ENCODE data around the gene FAM47E. TPM values are rescaled to one million over a fixed set of nuclear protein-coding genes. Genes with fewer than 3 reads are reported as not detected.

Gene FAM47E
- total RNA-seq, 1 experiment from 2014 or later, result 0.02 TPM

DNA sequence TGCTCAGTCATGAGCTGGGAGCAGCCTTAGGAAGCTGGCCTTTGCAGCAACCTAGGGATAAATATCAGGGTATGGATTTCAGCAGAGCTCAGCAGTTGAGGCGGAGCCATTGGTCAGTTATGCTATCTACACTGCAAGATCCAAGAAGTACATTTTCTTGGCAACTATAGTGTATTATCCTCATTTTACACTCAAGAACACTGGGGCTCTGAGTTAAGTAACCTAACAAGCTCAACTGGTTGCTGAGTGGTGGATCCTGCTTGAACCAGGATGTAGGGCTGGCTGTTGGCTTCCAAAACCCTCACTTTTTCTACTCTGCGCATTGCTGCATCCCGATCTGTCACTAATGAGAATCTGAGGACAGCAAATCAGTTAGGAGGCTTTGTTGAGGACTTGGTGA, 36.4 kb upstream of the FAM47E start:
- DNase-seq, result no peak
- no peaks in the 10 kb centered on the region for H3K9me3 ChIP-seq (replicated peaks)
- H3K36me3 ChIP-seq, result no peaks in the 10 kb centered on the region
- no peak overlapping the region for H3K4me3 ChIP-seq
- H3K4me1 ChIP-seq, result peaks cover 20% of the 10 kb centered on the region
- no peak overlapping the region for H3K27ac ChIP-seq
- H3K27me3 ChIP-seq, result no peaks in the 10 kb centered on the region

DNA sequence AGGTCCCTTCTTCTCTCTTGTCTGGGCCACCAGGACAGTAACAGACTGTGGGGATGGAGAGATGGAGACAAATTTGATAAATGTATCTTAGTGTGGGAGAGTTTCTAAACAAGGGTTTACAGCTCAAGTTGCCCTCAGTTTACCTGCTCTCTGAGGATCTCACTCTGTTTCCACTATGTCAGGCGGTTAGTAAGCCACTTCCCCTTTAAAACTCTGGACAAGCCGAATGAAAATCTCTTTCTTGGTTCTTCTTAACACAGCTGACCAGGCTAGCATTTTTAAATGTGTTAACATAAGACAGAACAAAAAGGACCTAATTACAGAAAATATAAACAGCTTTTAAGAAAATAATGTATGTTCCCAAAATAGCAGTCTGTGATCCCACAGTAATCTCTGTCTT, 35.0 kb upstream of the FAM47E start:
- H3K27ac ChIP-seq, result no peak overlapping the region
- H3K4me1 ChIP-seq, result peaks cover 20% of the 10 kb centered on the region
- H3K27me3 ChIP-seq, result no peaks in the 10 kb centered on the region
- no peaks in the 10 kb centered on the region for H3K9me3 ChIP-seq (replicated peaks)
- H3K36me3 ChIP-seq, result no peaks in the 10 kb centered on the region
- no peak overlapping the region for H3K4me3 ChIP-seq
- no peak for DNase-seq

DNA sequence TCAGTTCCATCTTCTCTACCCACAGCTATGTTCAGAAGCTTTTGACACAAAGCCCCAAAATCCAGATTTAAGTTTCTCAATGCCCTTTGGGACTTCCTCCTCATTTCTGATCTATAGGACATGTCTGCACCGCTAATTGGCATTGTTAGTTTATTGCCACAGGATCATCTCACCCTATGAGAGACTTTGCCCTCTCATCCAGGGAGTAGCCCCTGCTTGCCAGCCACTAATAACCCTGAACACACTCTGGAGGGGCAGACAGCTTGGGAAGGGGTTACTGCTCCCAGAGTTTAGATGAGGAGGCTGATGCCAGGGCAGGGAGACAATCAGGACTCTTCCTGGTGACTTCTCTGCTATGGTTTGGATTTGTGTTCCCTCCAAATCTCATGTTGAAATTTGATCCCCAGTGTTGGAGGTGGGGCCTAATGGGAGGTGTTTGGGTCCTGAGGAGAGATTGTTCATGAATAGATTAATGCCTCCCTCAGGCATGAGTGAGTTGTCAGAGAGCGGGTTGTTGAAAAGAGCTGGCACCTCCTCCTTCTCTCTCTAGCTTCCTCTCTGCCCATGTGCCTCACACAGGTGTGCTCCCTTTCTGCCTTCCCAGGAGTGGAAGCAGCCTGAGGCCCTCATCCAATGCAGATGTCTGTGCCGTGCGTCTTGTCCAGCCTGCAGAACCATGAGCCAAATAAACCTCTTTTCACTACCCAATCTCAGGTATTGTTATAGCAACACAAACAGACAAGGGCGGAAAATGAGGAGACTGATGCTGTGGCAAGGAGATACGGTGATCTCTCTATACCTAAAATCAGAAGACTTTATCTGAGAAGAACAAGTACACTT, 34.3 kb upstream of the FAM47E start:
- Histone ChIP-seq H3K27me3 (no peaks in the 10 kb centered on the region), H3K4me3 (no peak overlapping the region), H3K27ac (no peak overlapping the region), H3K9me3 (replicated peaks) (no peaks in the 10 kb centered on the region), H3K4me1 (peaks cover 20% of the 10 kb centered on the region), H3K36me3 (no peaks in the 10 kb centered on the region)
- peak in 1 of 2 experiments; percentile 39 for DNase-seq

DNA sequence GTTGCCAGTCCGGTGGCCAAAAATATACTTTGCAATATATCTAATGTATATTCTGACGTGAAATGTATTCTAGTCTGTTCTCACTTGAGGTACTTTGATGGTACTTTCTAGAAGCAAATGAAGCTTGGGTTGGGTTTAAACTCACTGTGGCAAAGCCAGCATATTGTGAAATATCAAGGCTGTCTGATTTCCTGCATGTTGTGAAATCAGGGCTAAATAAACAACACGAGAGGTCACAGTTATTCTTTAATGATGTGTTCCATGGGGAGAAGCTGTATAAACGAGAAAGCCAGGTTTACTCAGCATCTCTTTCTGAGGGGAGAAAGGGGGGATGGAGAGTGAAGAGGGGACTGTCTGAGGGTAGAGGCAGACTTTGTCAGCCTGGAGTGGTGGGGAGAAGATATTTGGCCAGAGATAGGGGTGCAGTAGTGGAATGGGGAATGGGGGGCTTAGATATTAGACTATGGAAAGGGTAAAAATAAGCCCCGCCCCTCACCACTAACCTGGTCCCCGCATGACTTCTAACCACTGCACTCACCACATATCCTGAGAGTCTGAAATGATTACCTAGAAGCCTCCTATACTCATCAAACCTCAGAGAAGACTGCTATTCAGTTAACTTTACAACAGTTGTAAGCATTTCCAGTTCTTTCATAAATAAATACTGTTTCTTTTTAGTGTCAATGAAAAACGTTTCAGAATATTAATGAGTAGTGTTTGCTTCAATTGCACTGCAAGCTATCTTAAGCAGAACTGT, 32.0 kb upstream of the FAM47E start:
- no peak overlapping the region for H3K4me3 ChIP-seq
- H3K36me3 ChIP-seq, result no peaks in the 10 kb centered on the region
- H3K27me3 ChIP-seq, result no peaks in the 10 kb centered on the region
- DNase-seq, result no peak
- H3K4me1 ChIP-seq, result peaks cover 12% of the 10 kb centered on the region
- H3K9me3 ChIP-seq (replicated peaks), result no peaks in the 10 kb centered on the region
- no peak overlapping the region for H3K27ac ChIP-seq

DNA sequence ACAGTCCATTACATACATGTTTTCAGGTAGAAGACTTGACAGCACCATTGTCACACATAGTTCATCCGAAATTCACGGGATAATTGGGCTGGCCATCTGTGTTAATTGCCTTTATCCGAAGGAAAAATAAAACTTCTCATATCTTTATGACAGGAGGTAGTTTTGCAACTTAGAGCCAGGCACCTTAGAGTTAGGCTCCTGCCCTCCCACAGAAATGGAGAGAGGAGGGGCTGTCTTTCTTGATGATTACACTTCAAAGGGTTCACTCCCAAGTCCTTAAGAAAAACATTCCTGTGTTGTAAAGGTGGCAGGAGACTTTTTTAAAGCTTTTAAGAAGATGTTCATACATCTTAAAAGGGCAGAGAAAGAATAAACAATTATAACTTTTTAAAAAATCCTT, 27.4 kb upstream of the FAM47E start:
- H3K4me3 ChIP-seq, result no peak overlapping the region
- DNase-seq, result no peak
- H3K27ac ChIP-seq, result no peak overlapping the region
- no peaks in the 10 kb centered on the region for H3K36me3 ChIP-seq
- peaks cover 4% of the 10 kb centered on the region; the same call in 1 of the 2 replicates for H3K4me1 ChIP-seq
- H3K9me3 ChIP-seq (replicated peaks), result peaks cover 5% of the 10 kb centered on the region; the same call in 1 of the 2 replicates
- no peaks in the 10 kb centered on the region for H3K27me3 ChIP-seq

DNA sequence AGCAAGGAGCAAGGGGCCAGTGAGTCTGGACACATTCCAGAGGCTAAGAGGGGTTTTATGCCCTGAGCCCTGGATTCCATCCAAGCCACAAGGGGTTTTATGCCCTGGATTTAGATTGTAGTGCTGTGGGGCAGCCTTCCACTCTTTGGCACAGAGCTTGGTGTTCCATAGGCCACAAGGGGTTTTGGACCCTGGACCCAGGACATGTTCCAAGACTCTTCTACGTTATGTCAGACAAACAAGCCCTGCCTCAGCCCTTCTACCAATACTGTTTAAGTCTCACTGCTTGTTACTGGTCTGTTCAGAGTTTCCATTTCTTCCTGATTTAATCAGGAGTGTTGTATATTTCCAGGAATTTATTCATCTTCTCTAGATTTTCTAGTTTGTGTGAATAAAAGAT, 25.1 kb upstream of the FAM47E start:
- Histone ChIP-seq H3K27ac (no peak overlapping the region), H3K27me3 (no peaks in the 10 kb centered on the region), H3K9me3 (replicated peaks) (peaks cover 5% of the 10 kb centered on the region; the same call in 1 of the 2 replicates), H3K4me1 (peaks cover 4% of the 10 kb centered on the region; the same call in 1 of the 2 replicates), H3K36me3 (no peaks in the 10 kb centered on the region), H3K4me3 (no peak overlapping the region)
- DNase-seq, result peak in 1 of 2 experiments; percentile 33

DNA sequence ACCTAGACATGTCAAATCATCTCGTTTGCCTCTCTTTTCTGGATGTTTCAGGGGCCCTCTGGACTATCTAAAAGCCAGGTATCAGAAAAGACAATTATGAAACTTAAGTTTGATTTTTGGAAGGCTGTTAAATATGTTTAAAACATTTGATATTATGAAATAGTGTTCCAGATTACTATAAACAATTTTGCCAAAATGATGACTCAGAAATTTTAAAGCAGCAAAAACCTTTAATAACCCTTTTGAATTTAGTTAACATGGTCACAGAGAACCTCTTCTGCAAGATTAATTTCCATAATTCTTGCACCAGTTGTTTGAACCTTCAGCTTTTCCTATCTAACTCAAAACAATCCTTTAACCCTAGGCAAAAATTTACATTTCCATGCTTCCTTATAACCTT, 18.8 kb upstream of the FAM47E start:
- Histone ChIP-seq H3K27ac (no peak overlapping the region), H3K36me3 (no peaks in the 10 kb centered on the region), H3K4me1 (0 out of 2 replicates have a peak, but pooled peaks cover 4% of the 10 kb centered on the region), H3K4me3 (no peak overlapping the region), H3K27me3 (no peaks in the 10 kb centered on the region), H3K9me3 (replicated peaks) (peaks cover 5% of the 10 kb centered on the region; the same call in 1 of the 2 replicates)
- no peak for DNase-seq

DNA sequence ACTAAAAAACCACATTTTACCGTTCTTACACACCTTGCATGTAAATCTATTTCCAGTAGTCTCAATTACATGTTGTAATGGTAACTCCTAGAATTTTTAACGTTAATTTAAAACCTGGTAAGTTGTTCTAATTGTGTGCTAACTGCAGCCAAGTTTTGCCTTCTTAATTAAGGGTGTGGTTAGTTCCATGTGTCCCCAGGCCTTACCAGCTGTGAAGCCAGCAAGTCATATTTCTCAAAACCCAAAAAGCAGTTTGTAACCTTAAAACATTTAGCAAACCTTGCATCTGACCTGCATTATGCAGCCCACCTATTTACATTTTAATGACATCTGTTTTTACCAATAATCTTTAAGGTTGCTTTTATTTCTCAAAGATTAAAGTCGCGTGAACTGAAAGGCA, 18.4 kb upstream of the FAM47E start:
- no peak for DNase-seq
- no peaks in the 10 kb centered on the region for H3K27me3 ChIP-seq
- H3K4me3 ChIP-seq, result no peak overlapping the region
- no peaks in the 10 kb centered on the region for H3K36me3 ChIP-seq
- peaks cover 5% of the 10 kb centered on the region; the same call in 1 of the 2 replicates for H3K9me3 ChIP-seq (replicated peaks)
- 0 out of 2 replicates have a peak, but pooled peaks cover 4% of the 10 kb centered on the region for H3K4me1 ChIP-seq
- no peak overlapping the region for H3K27ac ChIP-seq

DNA sequence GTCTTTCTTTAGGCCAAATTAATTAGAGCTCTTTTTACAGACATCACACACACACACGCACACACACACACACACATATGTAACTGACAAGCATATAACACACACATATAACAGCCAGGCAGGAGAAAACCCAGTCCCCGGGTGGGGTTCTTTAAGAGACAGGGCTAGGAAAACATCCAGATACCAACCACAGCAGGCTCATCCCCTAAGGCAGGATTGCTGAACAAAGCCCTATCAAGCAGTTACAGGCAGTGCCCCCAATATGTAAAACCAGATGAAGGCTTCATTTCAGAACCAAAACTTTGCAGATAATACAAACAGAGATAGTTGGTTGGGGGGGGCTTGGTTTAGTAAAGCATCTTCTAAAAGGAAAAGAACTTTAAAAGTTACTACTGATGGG, 18.0 kb upstream of the FAM47E start:
- Histone ChIP-seq H3K4me3 (no peak overlapping the region), H3K4me1 (0 out of 2 replicates have a peak, but pooled peaks cover 4% of the 10 kb centered on the region), H3K36me3 (no peaks in the 10 kb centered on the region), H3K27ac (no peak overlapping the region), H3K9me3 (replicated peaks) (peaks cover 4% of the 10 kb centered on the region; the same call in 1 of the 2 replicates), H3K27me3 (no peaks in the 10 kb centered on the region)
- peak in 1 of 2 experiments; percentile 42 for DNase-seq

DNA sequence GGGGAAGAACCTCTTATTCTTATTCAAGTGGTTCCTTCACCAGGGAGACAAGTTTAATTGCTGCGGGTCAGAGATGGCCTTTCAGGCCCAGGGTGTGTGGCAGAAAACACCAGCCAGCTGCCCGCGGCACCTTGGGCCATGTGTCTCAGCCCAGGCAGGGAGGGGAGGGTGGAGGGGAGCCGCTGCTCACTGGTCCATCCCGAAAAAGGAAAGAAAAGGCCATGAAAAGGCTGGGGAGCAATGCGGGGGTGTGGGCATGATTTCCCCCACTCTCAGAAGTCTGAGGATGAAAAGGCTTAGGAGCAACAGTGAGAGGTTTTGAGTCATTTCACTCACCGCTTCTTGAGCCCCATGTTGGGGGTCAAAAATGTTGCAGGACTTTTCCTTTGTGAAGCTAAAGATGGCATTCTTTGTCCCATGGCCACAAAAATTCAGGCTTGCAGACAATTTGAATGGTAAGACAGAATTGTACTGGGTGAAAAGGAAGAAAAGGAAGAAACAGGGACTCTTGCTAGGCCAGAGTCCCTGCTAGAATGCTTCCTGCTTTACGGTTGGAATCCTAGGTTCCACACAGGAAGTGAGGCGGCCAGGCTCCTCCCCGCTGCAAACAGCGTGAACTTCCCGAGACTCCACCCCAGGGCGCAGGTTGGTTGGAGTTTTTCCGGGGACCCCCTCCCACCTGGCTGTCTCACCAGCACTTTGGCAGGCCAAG, 17.4 kb upstream of the FAM47E start:
- H3K4me1 ChIP-seq, result 0 out of 2 replicates have a peak, but pooled peaks cover 4% of the 10 kb centered on the region
- no peak for DNase-seq
- H3K4me3 ChIP-seq, result no peak overlapping the region
- H3K9me3 ChIP-seq (replicated peaks), result no peaks in the 10 kb centered on the region
- H3K36me3 ChIP-seq, result no peaks in the 10 kb centered on the region
- no peak overlapping the region for H3K27ac ChIP-seq
- no peaks in the 10 kb centered on the region for H3K27me3 ChIP-seq

DNA sequence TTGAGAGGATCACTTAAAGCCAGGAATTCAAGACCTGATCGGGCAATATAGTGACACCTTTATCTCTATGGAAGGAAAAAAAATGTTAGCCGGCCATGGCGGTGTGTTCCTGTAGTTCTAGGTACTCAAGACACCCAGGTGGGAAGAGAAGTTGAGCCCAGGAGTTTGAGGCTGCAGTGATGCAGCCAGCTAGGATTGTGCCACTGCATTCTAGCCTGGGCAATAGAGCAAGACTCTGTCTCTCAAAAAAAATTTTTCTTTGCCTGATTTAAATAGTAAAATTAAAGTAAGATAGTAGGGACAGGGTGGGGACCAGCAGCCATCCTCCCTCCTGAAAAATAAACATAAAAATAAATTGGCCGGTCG, 16.9 kb upstream of the FAM47E start:
- H3K9me3 ChIP-seq (replicated peaks), result 0 out of 2 replicates have a peak, but pooled peaks cover 2% of the 10 kb centered on the region
- H3K36me3 ChIP-seq, result no peaks in the 10 kb centered on the region
- H3K4me3 ChIP-seq, result no peak overlapping the region
- no peaks in the 10 kb centered on the region for H3K27me3 ChIP-seq
- no peak for DNase-seq
- H3K27ac ChIP-seq, result no peak overlapping the region
- H3K4me1 ChIP-seq, result 0 out of 2 replicates have a peak, but pooled peaks cover 4% of the 10 kb centered on the region

DNA sequence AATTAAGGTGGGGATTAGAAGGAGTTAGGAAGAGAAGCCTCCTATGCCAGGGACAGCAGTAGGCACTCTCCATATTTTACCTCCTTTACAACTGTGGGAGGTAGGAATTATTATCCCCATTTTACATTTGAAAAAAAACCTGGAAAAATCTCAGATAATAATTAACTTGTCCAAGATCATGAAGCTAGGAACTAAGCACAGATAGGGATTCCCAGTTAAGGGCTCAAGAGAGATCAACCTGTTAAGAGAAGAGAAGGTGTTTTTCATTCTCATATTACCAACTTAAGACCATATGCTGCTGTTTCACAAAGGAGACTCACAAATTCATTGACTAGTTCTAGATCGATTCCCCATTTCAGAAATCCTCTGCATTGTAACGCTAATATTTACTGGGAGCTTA, 16.1 kb upstream of the FAM47E start:
- H3K4me1 ChIP-seq, result 0 out of 2 replicates have a peak, but pooled peaks cover 4% of the 10 kb centered on the region
- H3K27me3 ChIP-seq, result no peaks in the 10 kb centered on the region
- 0 out of 2 replicates have a peak, but pooled peaks cover 5% of the 10 kb centered on the region for H3K9me3 ChIP-seq (replicated peaks)
- H3K36me3 ChIP-seq, result no peaks in the 10 kb centered on the region
- no peak for DNase-seq
- no peak overlapping the region for H3K4me3 ChIP-seq
- no peak overlapping the region for H3K27ac ChIP-seq

DNA sequence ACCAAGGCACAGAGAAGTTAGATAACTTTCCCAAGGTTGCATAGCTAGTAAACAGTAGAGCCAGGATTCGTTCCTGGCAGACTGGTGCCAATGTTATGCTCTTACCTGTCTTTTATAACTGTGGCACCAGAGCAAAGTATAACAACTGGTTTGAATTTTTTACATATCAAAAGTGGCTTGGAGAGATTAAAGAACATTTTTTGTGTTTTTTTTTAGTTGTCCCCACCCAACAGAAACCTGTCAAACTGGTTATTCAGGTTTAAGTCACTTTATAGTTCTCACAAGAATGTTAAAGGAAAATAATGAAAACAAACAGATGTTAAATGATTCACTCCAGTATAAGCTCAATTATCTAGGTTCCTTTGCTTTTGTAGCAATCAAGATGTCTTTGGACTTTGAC, 15.6 kb upstream of the FAM47E start:
- Histone ChIP-seq H3K4me1 (0 out of 2 replicates have a peak, but pooled peaks cover 4% of the 10 kb centered on the region), H3K9me3 (replicated peaks) (peaks cover 5% of the 10 kb centered on the region; the same call in 1 of the 2 replicates), H3K27me3 (no peaks in the 10 kb centered on the region), H3K4me3 (no peak overlapping the region), H3K27ac (no peak overlapping the region), H3K36me3 (no peaks in the 10 kb centered on the region)
- no peak for DNase-seq

DNA sequence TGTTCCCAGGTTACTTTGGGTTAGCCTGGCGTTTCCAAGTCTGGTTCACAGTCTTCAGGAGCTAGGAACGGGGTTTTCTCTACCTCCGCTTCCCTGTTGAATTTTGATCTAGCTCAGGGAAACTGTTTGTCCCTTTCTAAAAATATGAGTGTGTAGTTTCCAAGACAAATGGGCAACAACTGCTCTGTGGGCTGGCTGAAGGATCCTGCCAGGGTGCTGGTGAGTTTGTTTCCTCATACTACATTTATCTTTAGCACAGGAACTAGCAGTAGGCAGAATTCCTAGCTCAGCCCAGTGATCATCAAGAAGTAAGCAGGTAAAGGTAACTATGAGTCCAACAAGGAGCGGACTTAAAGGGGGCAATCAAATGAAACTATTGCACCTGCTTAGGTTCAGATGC, 13.3 kb upstream of the FAM47E start:
- H3K9me3 ChIP-seq (replicated peaks), result peaks cover 5% of the 10 kb centered on the region; the same call in 1 of the 2 replicates
- no peak overlapping the region for H3K4me3 ChIP-seq
- no peak overlapping the region for H3K27ac ChIP-seq

More for the DNA sequence above, 13.3 kb upstream of the FAM47E start:
- Histone ChIP-seq H3K36me3 (no peaks in the 10 kb centered on the region), H3K27me3 (no peaks in the 10 kb centered on the region), H3K4me1 (no peaks in the 10 kb centered on the region)
- no peak for DNase-seq
